Heart right ventricle (tissue), 16 donors: ENCODE data around the gene CHST3. TPM values are rescaled to one million over a fixed set of nuclear protein-coding genes. Genes with fewer than 3 reads are reported as not detected.

ENCODE experiments used
- ATAC-seq, 8 donors: fragments of 200-7000 bp; cut with Tn5 transposase; one replicate each; pipeline ENCODE4 v1.9.1; 2020; ENCODE audit warnings: mild to moderate bottlenecking in 8 of 8, moderate library complexity in 8 of 8, moderate number of reproducible peaks in 1 of 8
- DNase-seq, 2 donors: peaks; one replicate each; pipeline ENCODE4 v3.0.0-alpha.2; 2020
- H3K27ac ChIP-seq, 10 donors: fragments of 200-600 bp; sonication (generic) in 2 of 10; one replicate each; pipeline versions ENCODE4 v1.5.0 to v1.8.0; 2020 to 2022; ENCODE audit warnings: mild to moderate bottlenecking in 3 of 10
- H3K27me3 ChIP-seq, 7 donors: fragments of 200-600 bp; one replicate each; pipeline ENCODE4 v1.8.0; 2021 to 2022; ENCODE audit warnings: mild to moderate bottlenecking in 2 of 7
- H3K36me3 ChIP-seq, 9 donors: fragments of 200-600 bp; sonication (generic) in 1 of 9; one replicate each; pipeline versions ENCODE4 v1.5.0 to v1.8.0; 2020 to 2022; ENCODE audit warnings: mild to moderate bottlenecking in 2 of 9
- H3K4me1 ChIP-seq, 9 donors: fragments of 200-600 bp; sonication (generic) in 1 of 9; one replicate each; pipeline versions ENCODE4 v1.5.0 to v1.8.0; 2020 to 2022; ENCODE audit warnings: mild to moderate bottlenecking in 4 of 9
- H3K4me3 ChIP-seq, 10 donors: fragments of 200-600 bp; sonication (generic) in 2 of 10; one replicate each; pipeline versions ENCODE4 v1.5.0 to v1.8.0; 2020 to 2022; ENCODE audit warnings: mild to moderate bottlenecking in 7 of 10, moderate library complexity in 2 of 10
- H3K9me3 ChIP-seq, 11 donors: fragments of 200-600 bp in 10 of 11; sonication (generic) in 2 of 11; one replicate each; pipeline versions ENCODE4 v1.5.0 to v1.8.0; 2013 to 2022; ENCODE audit warnings: mild to moderate bottlenecking in 2 of 11, control low read depth in 1 of 11, moderate library complexity in 1 of 11
- CTCF ChIP-seq, 9 donors: fragments of 200-600 bp; sonication (generic) in 2 of 9; IDR thresholded peaks; one replicate each; pipeline versions ENCODE4 v1.5.0 to v1.8.0; 2021 to 2022; ENCODE audit warnings: antibody characterized with exemption in 9 of 9, mild to moderate bottlenecking in 5 of 9, moderate library complexity in 1 of 9
- WGBS, 2 donors: extraction: QIAGEN DNeasy Blood & Tissue Kit; methylation state at CpG; one replicate each; pipeline ENCODE4 v1.1.7; 2013; ENCODE audit warnings: inconsistent platforms in 1 of 2; 5-methylcytosine and 5-hydroxymethylcytosine counted together
- intact Hi-C, 10 donors: fragments of 100-400 bp; cut with DNase I; formaldehyde crosslinking; loops; one replicate each; pipeline versions ENCODE4 v1.11.1 to v1.14.2; 2022
- polyA plus RNA-seq, 2 donors: library from polyadenylated mRNA; stranded (reverse); fragments of 200-250 nt; gene quantifications; one replicate each; pipeline ENCODE4 v1.2.3, GENCODE V29; 2013
- total RNA-seq, 10 donors: library from RNA; stranded (reverse); fragmentation: NEBNext Ultra II Directional in 3 of 10; extraction: Animal tissue kit (Norgen Biotek cat#: 25700) in 3 of 10; gene quantifications; one replicate each; pipeline versions ENCODE4 v1.2.1 to v1.2.4, GENCODE V29; 2021 to 2023
- donor health status: Arrhythmogenic right ventricular cardiomyopathy.
- donor health status: ischemic (EF 13 %, LVEDD 7.1; RV severe dilation, severe dysfunction).
- donor health status: healthy with polysubstance abuse.
- donor health status: DM: no; HTN: yes; CAD: no.
- donor health status: DM: no; HTN: no; CAD: no.
- donor health status: ischemic (EF 25% LVEDD 6.9; RV normal size, moderate dysfunction).
- donor health status: ischemic (EF 25% LVEDD 5.7; RV mildly dilated, moderate dysfunction).
- donor health status: healthy.
- donor health status: DM: yes; HTN: yes; CAD: no.
- donor health status: Ischemic cardiomyopathy.
- donor health status: ischemic (EF 35%, LVEDD 5.7; RV mildly dilated, moderate dysfunction).
- donor health status: nonischemic (EF 11% LVEDD 7.7; RV severe dilation, severe dysfunction).
- donor health status: DM: yes; HTN: yes; CAD: no.
- donor health status: PGD.
- donor health status: ischemic (EF 29% LVEDD 5.4; RV normal size, mild dysfunction).
- donor health status: nonischemic (EF 23%, LVEDD 6.1; RV moderate dilation, normal function).

CHST3 gene
- total and polyA plus RNA-seq, 12 donors: 6.3 to 28.7 (median 20.5) TPM

- peaks cover 0 to 42% (median 16%) of the 10 kb centered on the region in 11 donors for H3K9me3 ChIP-seq
- no peak for DNase-seq
- no peak for ATAC-seq
- no peaks in the 10 kb centered on the region for H3K27me3 ChIP-seq
- H3K4me1 ChIP-seq: no peaks in the 10 kb centered on the region
- no peaks in the 10 kb centered on the region for H3K36me3 ChIP-seq
- WGBS, 2 donors: 69 to 82% methylated on average over 8 of the region's 8 CpGs
- H3K4me3 ChIP-seq: no peak overlapping the region
- H3K27ac ChIP-seq: no peak overlapping the region
- TF ChIP-seq CTCF (IDR thresholded peaks at IDR 0.05): no peak
- intact Hi-C loops: loop anchor here in 1 of 10 donors (5.0 kb wide), 1 partner anchor 34 kb away; no protein-coding TSS in a partner anchor
Observed at GRCh38 chr10:71941318-71941717, 22.9 kb upstream of the CHST3 start.

DNA sequence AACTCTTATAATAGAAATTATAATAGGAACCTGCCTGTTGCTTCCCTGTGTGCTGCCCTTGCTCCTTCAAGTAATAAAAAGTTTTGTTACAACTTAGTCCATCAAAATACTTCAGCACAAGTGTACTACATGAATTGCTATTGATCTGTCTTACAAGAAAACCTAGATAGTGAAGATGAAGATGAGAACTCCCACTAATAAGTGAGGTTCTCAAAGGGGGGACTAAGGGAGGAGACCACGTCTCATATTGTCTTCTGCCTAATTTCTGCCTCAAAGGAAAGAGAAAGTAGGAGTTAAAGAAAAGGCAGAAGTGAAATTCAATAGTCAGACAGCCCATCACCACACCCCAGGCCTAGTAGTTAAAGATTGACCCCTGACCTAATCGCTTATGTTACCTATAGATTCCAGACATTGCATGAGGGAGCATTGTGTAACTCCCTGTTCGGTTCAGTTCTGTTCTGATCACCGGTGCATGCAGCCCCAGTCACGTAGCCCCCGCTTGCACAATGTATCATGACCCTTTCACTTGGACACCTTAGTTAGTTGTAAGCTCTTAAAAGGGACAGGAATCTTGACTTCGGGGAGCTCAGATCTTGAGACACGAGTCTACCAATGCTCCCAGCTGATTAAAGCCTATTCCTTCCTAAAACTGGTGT, 18.2 kb upstream of the CHST3 start:
- no peaks in the 10 kb centered on the region for H3K27me3 ChIP-seq
- no peak overlapping the region for H3K27ac ChIP-seq
- H3K9me3 ChIP-seq: peaks cover 0 to 66% (median 30%) of the 10 kb centered on the region in 11 donors
- no peaks in the 10 kb centered on the region for H3K4me1 ChIP-seq
- H3K36me3 ChIP-seq: no peaks in the 10 kb centered on the region
- intact Hi-C loops: no loop called here
- ATAC-seq (no peak), DNase-seq (no peak)
- no peak overlapping the region for H3K4me3 ChIP-seq
- 91 to 94% methylated on average over 8 of the region's 8 CpGs for WGBS, 2 donors
- TF ChIP-seq CTCF (IDR thresholded peaks at IDR 0.05): no peak

- no peak for TF ChIP-seq CTCF (IDR thresholded peaks at IDR 0.05)
- ATAC-seq (no peak), DNase-seq (no peak)
- Histone ChIP-seq H3K27me3 (no peaks in the 10 kb centered on the region), H3K27ac (no peak overlapping the region), H3K4me1 (no peaks in the 10 kb centered on the region), H3K9me3 (peaks cover 0 to 66% (median 30%) of the 10 kb centered on the region in 11 donors), H3K4me3 (no peak overlapping the region), H3K36me3 (no peaks in the 10 kb centered on the region)
- intact Hi-C loops: no loop called here
- 88 to 89% methylated on average over 3 of the region's 3 CpGs for WGBS, 2 donors
Observed at GRCh38 chr10:71946700-71947099, 17.5 kb upstream of the CHST3 start.

DNA sequence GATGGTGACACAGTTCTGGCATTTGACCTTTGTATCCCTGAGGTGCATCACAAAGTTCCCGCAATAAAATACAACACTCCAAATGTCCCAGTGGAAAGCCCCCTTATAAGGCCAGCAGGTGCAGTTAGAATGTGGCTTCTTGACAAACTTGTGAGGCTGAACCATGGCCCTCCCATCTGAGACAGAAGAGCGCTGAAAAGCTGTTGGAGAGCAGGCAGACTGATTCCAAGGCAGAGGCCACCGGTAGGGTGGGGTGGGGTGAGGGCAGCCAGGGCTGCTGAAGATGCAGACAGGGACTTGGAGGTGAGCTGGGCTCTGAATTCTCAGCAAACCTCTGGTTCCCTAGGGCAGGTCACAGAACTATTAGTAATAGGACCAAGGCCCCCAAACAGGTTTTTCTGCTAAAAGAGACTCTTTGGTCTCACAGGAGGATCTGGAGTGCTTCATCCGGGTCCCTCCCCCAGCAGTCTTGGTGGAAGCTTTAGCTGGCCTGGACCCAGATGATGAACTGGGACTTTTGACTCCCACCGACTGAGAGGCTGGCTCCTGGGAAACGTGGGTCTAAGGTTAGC, 15.6 kb upstream of the CHST3 start:
- Histone ChIP-seq H3K27ac (no peak overlapping the region), H3K27me3 (no peaks in the 10 kb centered on the region), H3K9me3 (peaks cover 0 to 55% (median 30%) of the 10 kb centered on the region in 11 donors), H3K36me3 (no peaks in the 10 kb centered on the region), H3K4me1 (no peaks in the 10 kb centered on the region), H3K4me3 (no peak overlapping the region)
- no peak for DNase-seq
- intact Hi-C loops: no loop called here
- no peak for ATAC-seq
- TF ChIP-seq CTCF (IDR thresholded peaks at IDR 0.05): no peak
- WGBS, 2 donors: 71 to 75% methylated on average over 6 of the region's 6 CpGs
